GM19043 (cell line): Measurements from ENCODE around the gene SIPA1.

Experiments
- ATAC-seq: cut with Tn5 transposase; IDR thresholded peaks from one replicate; pipeline ENCODE4 v1.9.1; 2021; ENCODE audit warnings: low read depth; ENCODE audit not compliant: unreplicated experiment

SIPA1 gene

GRCh38 chr11:65607614-65608426 lies 30.1 kb upstream of the SIPA1 start:
- ATAC-seq: no peak

DNA sequence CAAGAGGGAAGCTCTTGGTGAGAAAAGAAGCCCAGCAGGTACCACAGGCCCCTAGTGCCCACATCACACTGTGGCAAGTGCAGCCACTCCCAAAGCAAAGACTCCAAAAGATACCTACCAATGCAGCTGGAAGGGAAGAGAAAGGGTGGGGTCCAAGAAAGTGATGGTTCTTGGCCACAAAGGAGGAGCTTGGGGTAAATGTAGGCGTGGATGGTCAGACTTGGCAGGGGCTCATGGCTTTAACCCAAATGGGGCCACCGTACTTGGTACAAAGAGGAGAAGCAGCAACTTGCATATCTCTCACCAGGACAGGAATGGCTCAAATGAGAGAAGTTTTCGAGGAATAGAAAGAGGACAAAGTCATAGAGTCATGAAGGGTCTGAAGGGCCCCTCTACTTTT lies 28.7 kb upstream of the SIPA1 start:
- no peak for ATAC-seq

GRCh38 chr11:65609665-65610064 lies 28.2 kb upstream of the SIPA1 start:
- no peak for ATAC-seq

- ATAC-seq: no peak
These were observed 27.5 kb upstream of the SIPA1 start for GRCh38 chr11:65610404-65610803.

DNA sequence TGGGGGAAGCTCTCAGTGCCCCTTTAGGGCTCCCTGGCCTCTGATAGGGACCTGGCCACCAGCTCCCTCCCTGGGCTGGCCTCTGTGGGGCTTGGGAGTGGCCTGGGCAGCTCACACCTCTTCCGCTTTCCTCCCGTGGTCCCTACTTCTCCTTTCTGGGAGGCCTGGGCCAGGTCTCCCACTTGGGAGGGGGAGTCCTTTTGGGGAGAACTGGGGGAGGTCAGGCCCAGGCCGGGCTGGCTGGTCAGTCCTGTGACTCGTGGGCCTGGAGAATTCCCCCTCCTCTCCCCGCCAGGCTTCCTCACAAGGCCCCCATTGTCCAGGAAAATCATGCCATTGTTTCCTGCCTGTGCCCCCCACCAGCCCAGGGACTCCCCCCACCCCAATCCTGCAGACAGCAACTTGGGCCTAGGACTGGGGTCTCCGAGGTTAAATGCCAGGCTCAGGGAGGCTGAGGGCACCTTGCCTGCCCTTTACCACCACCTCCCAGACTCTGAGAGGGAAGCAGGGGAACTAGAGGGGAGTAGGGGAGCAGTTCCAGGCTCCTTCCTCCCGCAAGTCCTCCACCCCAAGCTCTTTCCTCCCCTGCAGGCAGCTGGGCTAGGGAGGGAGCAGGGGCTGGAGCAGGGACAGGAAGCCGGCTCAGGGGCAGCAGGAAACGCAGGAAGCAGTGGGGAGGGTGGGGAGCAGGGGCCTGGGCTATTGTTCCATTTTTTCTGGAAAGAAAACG lies 26.7 kb upstream of the SIPA1 start:
- ATAC-seq: no peak

GRCh38 chr11:65611758-65612603 lies 25.9 kb upstream of the SIPA1 start:
- no peak for ATAC-seq

DNA sequence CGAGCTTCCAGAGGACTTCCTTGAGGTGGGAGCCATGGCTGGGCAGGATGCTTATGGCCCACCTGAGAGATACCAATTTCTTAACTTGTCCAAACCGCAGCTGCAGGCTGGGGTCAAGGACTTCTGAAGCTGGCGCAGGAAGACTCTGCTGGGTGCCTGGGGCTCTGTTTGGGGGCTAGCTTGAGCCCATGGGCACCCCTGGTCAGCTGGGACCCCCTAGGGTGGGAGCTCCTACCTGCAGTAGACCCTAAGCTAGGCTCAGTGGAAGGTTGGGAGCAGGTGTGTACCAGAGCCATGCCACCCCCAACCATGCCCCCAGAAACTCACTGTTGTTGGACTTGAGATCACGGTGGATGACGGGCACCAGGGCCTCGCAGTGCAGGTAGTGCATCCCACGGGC lies 25.2 kb upstream of the SIPA1 start:
- ATAC-seq: no peak

- no peak for ATAC-seq
These were observed 24.6 kb upstream of the SIPA1 start for GRCh38 chr11:65613091-65613928.

- peak; percentile 76 for ATAC-seq
These were observed 22.5 kb upstream of the SIPA1 start, which contains the start of gene PCNX3 for GRCh38 chr11:65615229-65615949. PCNX3 (plus strand) TSS chr11:65615776; CDS start chr11:65616312, 536 bp downstream.

DNA sequence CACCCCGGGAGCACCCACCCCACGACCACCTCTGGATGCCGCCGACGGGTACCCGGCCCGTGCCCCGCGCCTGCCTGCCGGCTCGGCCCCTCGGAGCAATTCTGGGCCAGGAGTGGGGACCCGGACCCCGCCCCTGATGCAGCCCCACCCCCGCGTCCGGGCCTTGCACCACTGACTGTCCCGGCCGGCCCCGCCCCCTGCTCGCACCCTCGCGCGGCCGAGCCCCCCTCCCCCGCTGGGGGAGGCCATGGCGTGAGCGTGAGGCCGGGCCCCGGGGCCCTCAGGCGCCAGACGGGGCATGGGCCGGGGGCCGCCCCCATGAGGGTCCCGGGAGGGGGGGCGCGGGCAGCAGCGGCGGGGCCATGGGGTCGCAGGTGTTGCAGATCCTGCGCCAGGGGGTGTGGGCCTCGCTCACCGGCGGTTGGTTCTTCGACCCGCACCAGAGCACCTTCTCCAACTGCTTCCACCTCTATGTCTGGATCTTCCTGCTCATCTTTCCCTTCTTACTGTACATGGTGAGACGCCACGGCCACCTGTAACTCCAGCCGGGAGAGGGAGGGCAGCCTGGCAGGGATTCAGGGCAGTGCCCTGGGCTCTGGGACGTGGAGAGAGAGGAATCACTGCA lies 21.8 kb upstream of the SIPA1 start:
- ATAC-seq: no peak

DNA sequence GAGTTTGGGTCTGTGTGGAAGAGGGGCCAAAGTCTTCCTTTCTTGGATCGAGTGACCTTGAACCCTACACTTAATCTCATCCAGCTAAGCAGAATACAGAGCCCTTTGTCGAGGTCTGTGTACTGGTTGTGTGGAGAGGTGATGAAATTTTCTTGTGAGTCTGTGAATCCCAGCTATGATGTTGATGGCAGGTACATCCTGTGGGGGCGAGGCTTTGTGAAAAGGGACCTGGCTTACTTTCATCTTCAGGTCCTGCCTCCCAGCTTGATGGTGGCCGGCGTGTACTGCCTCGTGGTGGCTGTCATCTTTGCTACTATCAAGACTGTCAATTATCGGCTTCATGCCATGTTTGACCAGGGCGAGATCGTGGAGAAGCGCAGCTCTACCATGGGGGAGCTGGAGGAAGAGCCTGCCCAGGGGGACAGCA lies 21.3 kb upstream of the SIPA1 start:
- ATAC-seq: no peak

DNA sequence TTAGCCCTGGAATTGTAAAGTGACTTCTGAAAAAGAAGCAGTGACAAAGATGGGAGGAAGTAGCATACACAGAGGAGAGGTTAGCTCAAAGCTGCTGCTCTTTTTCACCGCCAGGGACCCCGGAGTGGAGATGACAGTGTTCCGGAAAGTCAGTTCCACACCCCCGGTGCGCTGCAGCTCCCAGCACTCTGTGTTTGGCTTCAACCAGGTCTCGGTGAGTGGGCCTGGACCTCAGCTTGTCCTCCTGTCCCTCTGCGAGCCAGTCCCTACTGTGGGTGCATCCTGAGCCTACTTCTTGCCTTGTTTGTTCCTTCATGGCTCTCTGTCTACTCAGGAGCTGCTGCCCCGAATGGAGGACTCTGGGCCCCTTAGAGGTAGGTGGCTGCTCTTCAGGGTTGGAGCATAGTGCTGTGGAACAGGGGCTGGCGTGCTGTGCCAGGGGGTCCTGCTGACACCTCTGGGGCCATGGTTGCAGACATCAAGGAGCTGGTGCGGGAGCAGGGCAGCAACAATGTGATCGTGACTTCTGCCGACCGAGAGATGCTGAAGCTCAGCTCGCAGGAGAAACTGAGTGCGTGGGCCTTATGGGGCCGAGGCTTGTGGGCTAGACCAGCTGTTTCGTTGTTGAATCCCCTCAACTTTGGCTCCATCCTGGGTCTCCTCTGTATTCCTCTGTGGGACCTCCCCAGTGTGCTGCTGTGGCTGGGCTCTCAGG lies 20.6 kb upstream of the SIPA1 start:
- ATAC-seq: no peak

DNA sequence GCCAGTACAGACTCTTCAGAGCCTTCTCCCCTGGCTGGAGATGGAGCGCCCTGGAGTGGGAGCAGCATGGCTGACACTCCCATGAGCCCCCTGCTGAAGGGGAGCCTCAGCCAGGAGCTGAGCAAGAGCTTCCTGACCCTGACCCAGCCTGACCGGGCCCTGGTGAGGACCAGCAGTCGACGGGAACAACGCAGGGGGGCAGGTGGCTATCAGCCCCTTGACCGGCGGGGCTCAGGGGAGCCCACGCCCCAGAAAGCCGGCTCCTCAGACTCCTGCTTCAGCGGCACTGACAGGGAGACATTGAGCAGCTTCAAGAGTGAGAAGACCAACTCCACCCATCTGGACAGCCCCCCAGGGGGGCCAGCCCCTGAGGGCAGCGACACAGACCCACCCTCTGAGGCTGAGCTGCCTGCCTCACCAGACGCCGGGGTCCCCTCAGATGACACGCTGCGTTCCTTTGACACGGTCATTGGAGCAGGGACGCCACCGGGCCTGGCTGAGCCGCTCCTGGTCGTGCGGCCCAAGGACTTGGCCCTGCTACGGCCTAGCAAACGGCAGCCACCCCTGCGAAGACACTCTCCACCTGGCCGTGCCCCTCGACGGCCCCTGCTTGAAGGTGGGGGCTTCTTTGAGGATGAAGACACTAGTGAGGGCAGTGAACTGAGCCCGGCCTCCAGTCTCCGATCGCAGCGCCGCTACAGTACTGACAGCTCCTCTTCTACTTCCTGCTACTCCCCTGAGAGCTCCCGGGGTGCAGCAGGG lies 19.7 kb upstream of the SIPA1 start:
- no peak for ATAC-seq

DNA sequence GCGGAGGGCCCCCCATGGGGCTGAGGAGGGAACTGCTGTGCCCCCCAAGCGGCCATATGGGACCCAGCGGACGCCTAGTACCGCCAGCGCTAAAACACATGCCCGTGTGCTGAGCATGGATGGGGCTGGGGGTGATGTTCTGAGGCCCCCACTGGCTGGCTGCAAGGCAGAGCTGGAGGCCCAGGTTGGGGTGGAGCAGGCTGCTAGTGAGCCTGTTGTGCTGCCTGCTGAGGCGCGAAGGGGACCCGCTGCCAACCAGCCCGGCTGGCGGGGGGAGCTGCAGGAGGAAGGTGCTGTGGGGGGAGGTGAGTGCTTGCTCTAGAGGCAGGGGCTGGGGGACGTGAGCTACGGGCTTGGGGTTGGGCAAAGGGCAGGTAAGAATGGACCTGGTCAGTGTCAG lies 19.1 kb upstream of the SIPA1 start:
- no peak for ATAC-seq

DNA sequence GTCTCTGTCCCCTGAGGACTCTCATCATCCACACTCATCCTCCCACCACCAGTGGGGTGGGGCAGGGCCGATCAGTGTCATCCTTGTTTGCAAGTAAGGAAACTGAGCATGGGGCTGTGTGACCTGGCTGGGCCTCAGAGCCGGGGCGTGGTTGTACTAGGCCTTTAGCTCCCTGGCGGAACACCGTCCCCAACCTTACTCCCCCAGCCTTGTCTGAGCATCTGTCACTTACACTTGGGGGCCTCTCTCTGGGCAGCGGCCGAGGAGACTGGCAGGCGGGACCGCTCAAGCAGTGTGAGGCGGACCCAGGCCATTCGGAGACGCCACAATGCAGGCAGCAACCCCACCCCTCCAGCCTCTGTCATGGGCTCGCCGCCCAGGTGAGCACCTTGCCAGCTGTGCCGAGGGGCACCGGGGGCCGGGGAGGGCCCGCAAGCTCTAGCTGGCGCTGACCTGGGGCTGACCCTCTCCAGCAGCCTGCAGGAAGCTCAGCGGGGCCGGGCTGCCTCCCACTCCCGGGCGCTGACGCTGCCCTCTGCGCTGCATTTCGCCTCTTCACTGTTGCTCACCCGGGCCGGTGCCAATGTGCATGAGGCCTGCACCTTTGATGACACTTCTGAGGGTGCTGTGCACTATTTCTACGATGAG lies 18.5 kb upstream of the SIPA1 start:
- ATAC-seq: no peak

GRCh38 chr11:65620666-65621065 lies 17.2 kb upstream of the SIPA1 start:
- no peak for ATAC-seq

- no peak for ATAC-seq
These were observed 16.4 kb upstream of the SIPA1 start for GRCh38 chr11:65621460-65621859.
